GM19351 (cell line): ENCODE data around the gene MOB3B.

Experiments
- ATAC-seq: cut with Tn5 transposase; IDR thresholded peaks from one replicate; pipeline ENCODE4 v1.9.1; 2021; ENCODE audit warnings: mild to moderate bottlenecking, moderate library complexity; ENCODE audit not compliant: unreplicated experiment

Gene MOB3B

GRCh38 chr9:27369591-27369990, 160.0 kb downstream of the MOB3B start:
- no peak for ATAC-seq

GRCh38 chr9:27368316-27368985, 161.2 kb downstream of the MOB3B start:
- no peak for ATAC-seq

- no peak for ATAC-seq
Measured at GRCh38 chr9:27367921-27368315, 161.7 kb downstream of the MOB3B start.

- peak; percentile 70 for ATAC-seq
Measured at GRCh38 chr9:27367175-27367798, 162.3 kb downstream of the MOB3B start.

GRCh38 chr9:27365707-27366376, 163.8 kb downstream of the MOB3B start:
- peak; percentile 89 for ATAC-seq

GRCh38 chr9:27362447-27363210, 167.0 kb downstream of the MOB3B start:
- ATAC-seq = no peak

- ATAC-seq = no peak
Measured at GRCh38 chr9:27361492-27361891, 168.1 kb downstream of the MOB3B start.

- ATAC-seq = no peak
Measured at GRCh38 chr9:27359763-27360162, 169.9 kb downstream of the MOB3B start.

- ATAC-seq = no peak
Measured at GRCh38 chr9:27358007-27358406, 171.6 kb downstream of the MOB3B start.

- ATAC-seq = no peak
Measured at GRCh38 chr9:27356446-27356845, 173.2 kb downstream of the MOB3B start.

- ATAC-seq = no peak
Measured at GRCh38 chr9:27355166-27355565, 174.4 kb downstream of the MOB3B start.

GRCh38 chr9:27353474-27354229, 176.0 kb downstream of the MOB3B start:
- ATAC-seq = peak; percentile 82

GRCh38 chr9:27353166-27353473, 176.5 kb downstream of the MOB3B start:
- no peak for ATAC-seq

GRCh38 chr9:27352457-27353165, 177.0 kb downstream of the MOB3B start:
- peak; percentile 38 for ATAC-seq

- no peak for ATAC-seq
Measured at GRCh38 chr9:27351438-27351837, 178.2 kb downstream of the MOB3B start.

- ATAC-seq = no peak
Measured at GRCh38 chr9:27350382-27350976, 179.1 kb downstream of the MOB3B start.

- ATAC-seq = no peak
Measured at GRCh38 chr9:27349698-27350080, 179.9 kb downstream of the MOB3B start.

- ATAC-seq = no peak
Measured at GRCh38 chr9:27348785-27349697, 180.6 kb downstream of the MOB3B start.

GRCh38 chr9:27347889-27348288, 181.7 kb downstream of the MOB3B start:
- ATAC-seq = no peak
